Ovary (tissue), 9 donors: ENCODE measurements around the gene CD7. TPM values are rescaled to one million over a fixed set of nuclear protein-coding genes. Genes with fewer than 3 reads are reported as not detected.

ENCODE experiments used
- DNase-seq, 5 donors: peaks; one replicate each; pipeline ENCODE4 v3.0.0-alpha.2; 2019 to 2020
- H3K27ac ChIP-seq, 2 donors: fragments of 200-600 bp; one replicate each; pipeline versions ENCODE4 v1.5.1 to v1.8.0; 2019 to 2022
- H3K27me3 ChIP-seq: fragments of 200-600 bp; one replicate; pipeline ENCODE4 v1.8.0; 2022
- H3K36me3 ChIP-seq: fragments of 200-600 bp; sonication (generic); one replicate; pipeline ENCODE4 v1.5.1; 2019
- H3K4me1 ChIP-seq: one replicate; pipeline ENCODE4 v1.8.1; 2013; ENCODE audit warnings: mild to moderate bottlenecking, moderate library complexity; ENCODE audit not compliant: insufficient read depth
- H3K4me3 ChIP-seq: fragments of 200-600 bp; sonication (generic); one replicate; pipeline ENCODE4 v1.5.1; 2017
- H3K9me3 ChIP-seq, 2 donors: fragments of 200-600 bp in 1 of 2; sonication (generic) in 1 of 2; one replicate each; pipeline versions ENCODE4 v1.5.1 to v1.8.1; 2013 to 2019; ENCODE audit warnings: mild to moderate bottlenecking in 1 of 2, moderate library complexity in 1 of 2
- CTCF ChIP-seq, 3 donors: fragments of 450-650 bp in 2 of 3; fragments of 200-600 bp in 1 of 3; IDR thresholded peaks; one replicate each; pipeline versions ENCODE4 v1.5.1 to v1.8.0; 2016 to 2022; ENCODE audit warnings: antibody characterized with exemption in 3 of 3, mild to moderate bottlenecking in 1 of 3
- EP300 ChIP-seq: sonication (generic); formaldehyde crosslinking; IDR thresholded peaks from one replicate; pipeline ENCODE4 v1.6.1; 2017; ENCODE audit warnings: antibody characterized with exemption
- POLR2A ChIP-seq: fragments of 450-650 bp; IDR thresholded peaks from one replicate; pipeline ENCODE4 v1.6.1; 2017; ENCODE audit warnings: antibody characterized with exemption, mild to moderate bottlenecking, moderate library complexity
- whole genome bisulfite sequencing, 3 donors: extraction: QIAGEN DNeasy Blood & Tissue Kit in 1 of 3; methylation state at CpG; one replicate each; pipeline versions ENCODE4 v1.1.5 to v1.1.7; 2013 to 2017; 5-methylcytosine and 5-hydroxymethylcytosine counted together
- intact Hi-C, 4 donors: fragments of 100-400 bp; cut with DNase I; formaldehyde crosslinking; loops; one replicate each; pipeline versions ENCODE4 v1.11.0 to v1.15.1; 2022 to 2023
- polyA plus RNA-seq, 2 donors: library from polyadenylated mRNA; stranded (reverse); fragments of 200-250 nt in 1 of 2; fragments of 350-450 nt in 1 of 2; fragmentation: Illumina TruSeq in 1 of 2; extraction: RNeasy Lipid Tissue Mini Kit (QIAGEN cat#74804) in 1 of 2; gene quantifications; one replicate each; pipeline ENCODE4 v1.2.3, GENCODE V29; 2013 to 2014
- total RNA-seq, 7 donors: library from RNA; depleted of rRNA in 2 of 7; stranded (reverse); fragments of >200 nt in 2 of 7; fragmentation: NEBNext Ultra II Directional in 3 of 7; extraction: Animal tissue kit (Norgen Biotek cat#: 25700) in 3 of 7; gene quantifications; one replicate each; pipeline versions ENCODE4 v1.1.0 to v1.2.4, GENCODE V29; 2016 to 2023
- donor health status: DM: no; HTN: no; CAD: no; lungs with moderate emphysema.
- donor health status: DM: no; HTN: no; CAD: no.
- donor health status: Bipolar disorder and iron deficiency.
- donor health status: DM: yes; HTN: yes; CAD: no.
- donor health status: DM: no; HTN: no; CAD: no.
- donor health status: DM: yes; HTN: yes; CAD: no.

The CD7 gene
- total and polyA plus RNA-seq, 9 donors: 0.48 to 1.3 (median 1.1) TPM; not detected in 3

GRCh38 chr17:82313195-82314011 is 4.0 kb downstream of the CD7 start:
- Histone ChIP-seq H3K27me3 (no peaks in the 10 kb centered on the region), H3K9me3 (no peaks in the 10 kb centered on the region), H3K4me1 (peaks cover 3% of the 10 kb centered on the region), H3K4me3 (no peak overlapping the region), H3K27ac (no peak overlapping the region), H3K36me3 (no peaks in the 10 kb centered on the region)
- intact Hi-C loops: no loop called here
- 80 to 87% (median 86%) methylated on average over 28 of the region's 28 CpGs for WGBS, 3 donors
- no peak for TF ChIP-seq POLR2A
- DNase-seq: no peak

GRCh38 chr17:82311971-82312370 is 5.4 kb downstream of the CD7 start:
- WGBS, 3 donors: 90 to 95% (median 90%) methylated on average over 13 of the region's 13 CpGs
- TF ChIP-seq EP300 (no peak), POLR2A (no peak), CTCF (IDR thresholded peaks at IDR 0.05) (no peak)
- no peaks in the 10 kb centered on the region for H3K27me3 ChIP-seq

DNA sequence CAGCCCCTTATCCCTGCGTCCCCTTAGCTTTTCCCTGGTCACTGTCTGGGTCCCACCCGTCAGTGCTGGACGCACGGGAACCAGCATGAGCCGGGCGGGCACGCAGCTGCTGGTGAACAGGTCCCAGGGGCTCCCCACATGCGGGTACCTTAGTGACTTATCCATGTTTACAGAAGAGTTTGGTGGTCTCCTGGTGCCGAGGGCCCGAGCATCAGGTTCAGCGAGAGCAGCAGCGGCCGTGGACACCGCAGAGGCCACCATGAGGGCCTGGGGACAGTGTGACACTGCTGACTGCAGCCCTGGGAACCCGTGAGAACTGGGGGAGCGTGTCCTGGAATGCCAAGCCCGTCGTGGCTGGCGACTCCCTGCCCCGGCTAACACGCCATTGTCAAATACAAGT is 6.5 kb downstream of the CD7 start:
- WGBS, 3 donors: 80 to 87% (median 84%) methylated on average over 21 of the region's 21 CpGs
- intact Hi-C loops: no loop called here
- Histone ChIP-seq H3K9me3 (no peaks in the 10 kb centered on the region), H3K27me3 (no peaks in the 10 kb centered on the region), H3K4me1 (peaks cover 3% of the 10 kb centered on the region), H3K27ac (no peak overlapping the region), H3K36me3 (no peaks in the 10 kb centered on the region), H3K4me3 (no peak overlapping the region)
- no peak for DNase-seq
- TF ChIP-seq POLR2A (no peak), EP300 (no peak), CTCF (IDR thresholded peaks at IDR 0.05) (no peak)

More at GRCh38 chr17:82311971-82312370, 5.4 kb downstream of the CD7 start:
- Histone ChIP-seq H3K36me3 (no peaks in the 10 kb centered on the region), H3K9me3 (no peaks in the 10 kb centered on the region), H3K4me3 (no peak overlapping the region), H3K27ac (no peak overlapping the region), H3K4me1 (peaks cover 3% of the 10 kb centered on the region)
- DNase-seq: no peak
- intact Hi-C loops: no loop called here

- no peak for DNase-seq
- intact Hi-C loops: no loop called here
- no peaks in the 10 kb centered on the region for H3K27me3 ChIP-seq
- WGBS, 3 donors: 81 to 87% (median 86%) methylated on average over 27 of the region's 27 CpGs
- H3K4me1 ChIP-seq: peaks cover 2% of the 10 kb centered on the region
- no peak for TF ChIP-seq CTCF (IDR thresholded peaks at IDR 0.05)
- H3K27ac ChIP-seq: no peak overlapping the region
- H3K4me3 ChIP-seq: no peak overlapping the region
- no peaks in the 10 kb centered on the region for H3K36me3 ChIP-seq
- no peaks in the 10 kb centered on the region for H3K9me3 ChIP-seq
Observed at GRCh38 chr17:82309656-82310570, 7.5 kb downstream of the CD7 start.
